GM12891 (cell line): ENCODE data around the gene MED7.

ENCODE experiments used
- POLR2A ChIP-seq: IDR thresholded peaks from 2 replicates; pipeline ENCODE4 v1.6.1; 2011; ENCODE audit warnings: low read depth, low read length, control low read depth
- SPI1 ChIP-seq: IDR thresholded peaks from 2 replicates; pipeline ENCODE4 v1.6.1; 2011; ENCODE audit warnings: low read depth, low read length, control low read depth
- TAF1 ChIP-seq: IDR thresholded peaks from 2 replicates; pipeline ENCODE4 v1.6.1; 2011; ENCODE audit warnings: low read depth, low read length, control low read depth

DNA sequence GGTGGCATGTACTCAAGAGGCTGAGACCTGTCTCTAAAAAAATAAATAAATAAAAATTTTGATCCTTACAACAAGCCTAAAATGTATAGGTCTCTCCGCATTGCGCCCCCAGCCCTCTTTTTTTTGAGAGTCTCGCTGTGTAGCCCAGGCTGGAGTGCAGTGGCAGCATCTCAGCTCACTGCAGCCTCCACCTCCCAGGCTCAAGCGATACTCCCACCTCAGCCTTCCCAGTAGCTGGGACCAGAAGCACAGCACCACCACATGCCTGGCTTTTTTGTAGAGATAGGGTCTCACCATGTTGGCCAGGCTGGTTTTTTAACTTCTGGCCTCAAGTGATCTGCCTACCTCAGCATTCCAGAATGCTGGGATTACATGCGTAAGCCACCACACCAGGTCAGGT, 25.6 kb upstream of the MED7 start:
- TF ChIP-seq POLR2A (no peak), TAF1 (no peak), SPI1 (no peak)
